ENCODE measurements around the gene YBX1.
"Not testable (repeated sequence)": the region's sequence is repeated elsewhere in the genome, so short reads cannot be mapped to it uniquely, and the experiment has no call there.

The YBX1 gene

GRCh38 chr1:42748461-42749410, 66.5 kb downstream of the YBX1 start:
- DNase-seq (ENCODE audit: low read depth): no peak

GRCh38 chr1:42750041-42750440, 67.8 kb downstream of the YBX1 start:
- DNase-seq (ENCODE audit: low read depth): no peak

- DNase-seq (ENCODE audit: low read depth): not testable (repeated sequence)
Observed at GRCh38 chr1:42751511-42752070, 69.4 kb downstream of the YBX1 start.

GRCh38 chr1:42752284-42752683, 70.1 kb downstream of the YBX1 start:
- DNase-seq (ENCODE audit: low read depth): no peak

- DNase-seq (ENCODE audit: low read depth): no peak
Observed at GRCh38 chr1:42753070-42753469, 70.9 kb downstream of the YBX1 start.
